Activated CD8-positive, alpha-beta memory T cell treated with anti-CD3 and anti-CD28 coated beads, Interleukin-2, amount 10 ng/mL, durations not matched to agents 7 days and 5 days (primary cell): ENCODE results near the gene FAHD1. TPM values are rescaled to one million over a fixed set of nuclear protein-coding genes. Genes with fewer than 3 reads are reported as not detected.

ENCODE experiments used
- ATAC-seq: fragments of 150-1000 bp; cut with Tn5 transposase; one replicate; pipeline ENCODE4 v1.10.0; 2021; ENCODE audit warnings: moderate library complexity
- CTCF ChIA-PET: fragments of 350-600 bp; sonication (Branson Sonifier 250); formaldehyde crosslinking; loops from one replicate; lab custom pipeline; 2021; ENCODE audit warnings: antibody characterized with exemption; lab: Charles Lee
- DNase-seq: peaks from one replicate; pipeline ENCODE4 v3.0.0-alpha.2; 2020
- H3K27ac Mint-ChIP-seq: one replicate; pipeline ENCODE4 v1.8.0; 2021; ENCODE audit warnings: mild to moderate bottlenecking, mixed read lengths
- H3K27me3 Mint-ChIP-seq: one replicate; pipeline ENCODE4 v1.8.0; 2021; ENCODE audit warnings: mixed read lengths
- H3K36me3 Mint-ChIP-seq: one replicate; pipeline ENCODE4 v1.8.0; 2021; ENCODE audit warnings: mild to moderate bottlenecking, mixed read lengths
- H3K4me1 Mint-ChIP-seq: one replicate; pipeline ENCODE4 v1.8.0; 2021; ENCODE audit warnings: mixed read lengths
- H3K4me3 Mint-ChIP-seq: one replicate; pipeline ENCODE4 v1.8.0; 2021; ENCODE audit warnings: mild to moderate bottlenecking, moderate library complexity, mixed read lengths
- H3K9me3 Mint-ChIP-seq: one replicate; pipeline ENCODE4 v1.8.0; 2022; ENCODE audit warnings: low read depth, mixed read lengths
- total RNA-seq, 2 experiments: library from RNA; stranded (reverse); gene quantifications; one replicate each; pipeline ENCODE4 v1.2.3, GENCODE V29; 2021

FAHD1 gene
- total RNA-seq, 2 experiments from 2014 or later: 11.3 to 12.9 TPM

- no peaks in the 10 kb centered on the region for H3K9me3 Mint-ChIP-seq
- CTCF ChIA-PET: interaction anchor here (1.4 to 2.8 kb wide), 2 partner anchors 44 kb away, joined by 7 to 11 read pairs; partner anchors contain the start of genes NUBP2 and SPSB3
- H3K27ac Mint-ChIP-seq: peak overlapping the region; percentile 47
- ATAC-seq (peak; percentile 72), DNase-seq (peak; percentile 78)
- no peaks in the 10 kb centered on the region for H3K27me3 Mint-ChIP-seq
- H3K4me3 Mint-ChIP-seq: peak overlapping the region; percentile 79
- H3K36me3 Mint-ChIP-seq: no peaks in the 10 kb centered on the region
- peaks cover 43% of the 10 kb centered on the region for H3K4me1 Mint-ChIP-seq
Measured at GRCh38 chr16:1825864-1826690, 929 bp upstream of the FAHD1 start.

- Mint-ChIP-seq H3K36me3 (no peaks in the 10 kb centered on the region), H3K4me1 (peaks cover 38% of the 10 kb centered on the region), H3K4me3 (peak overlapping the region; percentile 43), H3K27me3 (no peaks in the 10 kb centered on the region), H3K27ac (no peak overlapping the region), H3K9me3 (no peaks in the 10 kb centered on the region)
- DNase-seq: no peak
- CTCF ChIA-PET: no interaction called here
- ATAC-seq: no peak
Measured at GRCh38 chr16:1828645-1829410, 1.8 kb downstream of the FAHD1 start.

- Mint-ChIP-seq H3K4me3 (no peak overlapping the region), H3K9me3 (no peaks in the 10 kb centered on the region), H3K36me3 (no peaks in the 10 kb centered on the region), H3K4me1 (peaks cover 31% of the 10 kb centered on the region), H3K27ac (no peak overlapping the region), H3K27me3 (no peaks in the 10 kb centered on the region)
- CTCF ChIA-PET: no interaction called here
- ATAC-seq (no peak), DNase-seq (no peak)
Measured at GRCh38 chr16:1830213-1830612, 3.2 kb downstream of the FAHD1 start.

- Mint-ChIP-seq H3K4me1 (peaks cover 24% of the 10 kb centered on the region), H3K27ac (no peak overlapping the region), H3K9me3 (no peaks in the 10 kb centered on the region), H3K4me3 (no peak overlapping the region), H3K36me3 (no peaks in the 10 kb centered on the region), H3K27me3 (no peaks in the 10 kb centered on the region)
- no peak for ATAC-seq
- no peak for DNase-seq
- CTCF ChIA-PET: no interaction called here
Measured at GRCh38 chr16:1831186-1832075, 4.4 kb downstream of the FAHD1 start.

- ATAC-seq (no peak), DNase-seq (no peak)
- CTCF ChIA-PET: interaction anchor here (2.6 kb wide), 1 partner anchor 97 kb away, joined by 6 read pairs; no protein-coding TSS in a partner anchor
- Mint-ChIP-seq H3K27me3 (no peaks in the 10 kb centered on the region), H3K27ac (no peak overlapping the region), H3K36me3 (no peaks in the 10 kb centered on the region), H3K4me3 (no peak overlapping the region), H3K4me1 (peaks cover 18% of the 10 kb centered on the region), H3K9me3 (no peaks in the 10 kb centered on the region)
Measured at GRCh38 chr16:1832838-1833454, 5.9 kb downstream of the FAHD1 start.

GRCh38 chr16:1834096-1834495, 7.1 kb downstream of the FAHD1 start:
- Mint-ChIP-seq H3K36me3 (no peaks in the 10 kb centered on the region), H3K27me3 (no peaks in the 10 kb centered on the region), H3K4me3 (no peak overlapping the region), H3K9me3 (no peaks in the 10 kb centered on the region), H3K4me1 (peaks cover 9% of the 10 kb centered on the region), H3K27ac (no peak overlapping the region)
- DNase-seq: no peak
- CTCF ChIA-PET: interaction anchor here (2.6 kb wide), 1 partner anchor 95 kb away, joined by 6 read pairs; no protein-coding TSS in a partner anchor
- ATAC-seq: no peak

GRCh38 chr16:1839554-1839953, 12.5 kb downstream of the FAHD1 start:
- Mint-ChIP-seq H3K36me3 (no peaks in the 10 kb centered on the region), H3K27ac (no peak overlapping the region), H3K4me1 (peaks cover 1% of the 10 kb centered on the region), H3K9me3 (no peaks in the 10 kb centered on the region), H3K27me3 (no peaks in the 10 kb centered on the region), H3K4me3 (no peak overlapping the region)
- CTCF ChIA-PET: no interaction called here
- DNase-seq (no peak), ATAC-seq (no peak)

- Mint-ChIP-seq H3K27ac (no peak overlapping the region), H3K9me3 (no peaks in the 10 kb centered on the region), H3K36me3 (no peaks in the 10 kb centered on the region), H3K27me3 (peaks cover 13% of the 10 kb centered on the region), H3K4me1 (no peaks in the 10 kb centered on the region), H3K4me3 (no peak overlapping the region)
- no peak for ATAC-seq
- CTCF ChIA-PET: interaction anchor here (0.9 kb wide), 1 partner anchor 47 kb away, joined by 4 read pairs; no protein-coding TSS in a partner anchor
- DNase-seq: no peak
Measured at GRCh38 chr16:1845985-1846384, 19.0 kb downstream of the FAHD1 start.

GRCh38 chr16:1846416-1846815, 19.4 kb downstream of the FAHD1 start:
- CTCF ChIA-PET: interaction anchor here (0.9 kb wide), 1 partner anchor 46 kb away, joined by 4 read pairs; no protein-coding TSS in a partner anchor
- DNase-seq (no peak), ATAC-seq (no peak)
- no peak overlapping the region for H3K27ac Mint-ChIP-seq
- no peaks in the 10 kb centered on the region for H3K36me3 Mint-ChIP-seq
- H3K4me1 Mint-ChIP-seq: no peaks in the 10 kb centered on the region
- H3K27me3 Mint-ChIP-seq: peaks cover 17% of the 10 kb centered on the region
- no peak overlapping the region for H3K4me3 Mint-ChIP-seq
- H3K9me3 Mint-ChIP-seq: no peaks in the 10 kb centered on the region

GRCh38 chr16:1850981-1851380, 24.0 kb downstream of the FAHD1 start:
- no peaks in the 10 kb centered on the region for H3K9me3 Mint-ChIP-seq
- H3K27ac Mint-ChIP-seq: no peak overlapping the region
- no peak overlapping the region for H3K4me3 Mint-ChIP-seq
- peaks cover 11% of the 10 kb centered on the region for H3K4me1 Mint-ChIP-seq
- CTCF ChIA-PET: no interaction called here
- ATAC-seq (no peak), DNase-seq (no peak)
- peaks cover 15% of the 10 kb centered on the region for H3K27me3 Mint-ChIP-seq
- H3K36me3 Mint-ChIP-seq: no peaks in the 10 kb centered on the region

- Mint-ChIP-seq H3K4me3 (no peak overlapping the region), H3K9me3 (no peaks in the 10 kb centered on the region), H3K27ac (no peak overlapping the region), H3K36me3 (no peaks in the 10 kb centered on the region), H3K4me1 (peaks cover 11% of the 10 kb centered on the region), H3K27me3 (peaks cover 12% of the 10 kb centered on the region)
- CTCF ChIA-PET: interaction anchor here (1.2 kb wide), 1 partner anchor 77 kb away, joined by 3 read pairs; no protein-coding TSS in a partner anchor
- no peak for ATAC-seq
- DNase-seq: no peak
Measured at GRCh38 chr16:1851793-1852192, 24.8 kb downstream of the FAHD1 start.

- Mint-ChIP-seq H3K9me3 (no peaks in the 10 kb centered on the region), H3K4me3 (no peak overlapping the region), H3K36me3 (no peaks in the 10 kb centered on the region), H3K27me3 (peaks cover 40% of the 10 kb centered on the region), H3K4me1 (peaks cover 13% of the 10 kb centered on the region), H3K27ac (no peak overlapping the region)
- no peak for ATAC-seq
- DNase-seq: no peak
- CTCF ChIA-PET: interaction anchor here (0.7 to 2.3 kb wide), 2 partner anchors 72 to 152 kb away, joined by 3 to 11 read pairs; partner anchors contain the start of gene MAPK8IP3
Measured at GRCh38 chr16:1857433-1858097, 30.6 kb downstream of the FAHD1 start.
